Keratinocyte (primary cell): ENCODE measurements around the gene TVP23C. TPM values are rescaled to one million over a fixed set of nuclear protein-coding genes. Genes with fewer than 3 reads are reported as not detected.
A peak's percentile ranks its signal among the peaks of the same experiment; 100 is the strongest.

Experiments
- DNase-seq: peaks from one replicate; pipeline ENCODE4 v3.0.0-alpha.2; 2011; ENCODE audit warnings: low read depth, missing footprints, low spot score
- FAIRE-seq: peaks from 2 replicates; lab custom pipeline; 2011; peaks lifted over from hg19 to GRCh38; lab: Jason Lieb, UNC
- H2AFZ ChIP-seq: 2 replicates; pipeline ENCODE4 v1.6.0; 2012; ENCODE audit warnings: low read length, control low read depth, inconsistent platforms; ENCODE audit not compliant: control insufficient read depth
- H3K27ac ChIP-seq: 2 replicates; pipeline ENCODE4 v1.5.1; 2011; ENCODE audit warnings: low read length; ENCODE audit not compliant: control insufficient read depth, insufficient read depth
- H3K27me3 ChIP-seq: 3 replicates; pipeline ENCODE4 v1.6.0; 2011; ENCODE audit warnings: low read length; ENCODE audit not compliant: control insufficient read depth, insufficient read depth; ENCODE audit errors: extremely low read depth
- H3K36me3 ChIP-seq, 2 experiments: 2 replicates in 1 of 2; 3 replicates in 1 of 2; pipeline ENCODE4 v1.5.1; 2011; ENCODE audit warnings: low read length in 2 of 2, mild to moderate bottlenecking in 1 of 2; ENCODE audit not compliant: control insufficient read depth in 2 of 2, insufficient read depth in 2 of 2; ENCODE audit errors: extremely low read depth in 1 of 2
- H3K4me1 ChIP-seq: 3 replicates; pipeline ENCODE4 v1.5.1; 2011; ENCODE audit warnings: low read length; ENCODE audit not compliant: control insufficient read depth, insufficient read depth; ENCODE audit errors: extremely low read depth
- H3K4me2 ChIP-seq: 3 replicates; pipeline ENCODE4 v1.6.0; 2011; ENCODE audit warnings: low read depth, low read length; ENCODE audit not compliant: control insufficient read depth, insufficient read depth; ENCODE audit errors: extremely low read depth
- H3K4me3 ChIP-seq, 3 experiments: fragments of 200-600 bp in 1 of 3; sonication (generic) in 1 of 3; 2 replicates in 2 of 3; 3 replicates in 1 of 3; pipeline ENCODE4 v1.5.1; 2011 to 2016; ENCODE audit warnings: low read length in 3 of 3, mild to moderate bottlenecking in 3 of 3, control low read depth in 2 of 3, inconsistent platforms in 1 of 3, low read depth in 1 of 3, mixed read lengths in 1 of 3, mixed run types in 1 of 3, moderate library complexity in 1 of 3; ENCODE audit not compliant: control insufficient read depth in 2 of 3, insufficient read depth in 2 of 3; ENCODE audit errors: extremely low read depth in 1 of 3
- H3K79me2 ChIP-seq: 2 replicates; pipeline ENCODE4 v1.6.0; 2012; ENCODE audit warnings: low read length; ENCODE audit not compliant: control insufficient read depth, insufficient read depth
- H3K9ac ChIP-seq: 3 replicates; pipeline ENCODE4 v1.6.0; 2011; ENCODE audit warnings: low read length; ENCODE audit not compliant: control insufficient read depth, insufficient read depth; ENCODE audit errors: extremely low read depth
- H3K9me1 ChIP-seq: 3 replicates; pipeline ENCODE4 v1.6.0; 2011; ENCODE audit warnings: low read length; ENCODE audit not compliant: control insufficient read depth, insufficient read depth; ENCODE audit errors: extremely low read depth
- H3K9me3 ChIP-seq: 2 replicates; pipeline ENCODE4 v1.5.1; 2012; ENCODE audit warnings: low read depth, low read length; ENCODE audit not compliant: control insufficient read depth
- H4K20me1 ChIP-seq: 3 replicates; pipeline ENCODE4 v1.6.0; 2011; ENCODE audit warnings: low read length; ENCODE audit not compliant: control insufficient read depth, insufficient read depth; ENCODE audit errors: extremely low read depth
- CTCF ChIP-seq, 3 experiments: IDR thresholded peaks in 1 of 3; conservative IDR thresholded peaks in 1 of 3; optimal IDR thresholded peaks in 1 of 3; 2 replicates in 2 of 3; 3 replicates in 1 of 3; pipeline versions ENCODE3 to v1.5.1; 2011; ENCODE audit warnings: low read length in 3 of 3, mild to moderate bottlenecking in 3 of 3, moderate library complexity in 2 of 3, control low read depth in 1 of 3, inconsistent platforms in 1 of 3; ENCODE audit not compliant: insufficient read depth in 2 of 3; ENCODE audit errors: extremely low read depth in 1 of 3
- EZH2 ChIP-seq: IDR thresholded peaks from one replicate; pipeline ENCODE4 v1.6.1; 2012; ENCODE audit warnings: inconsistent platforms, mild to moderate bottlenecking, low read length, moderate library complexity
- dilution Hi-C: fragments of 300-500 bp; cut with MboI; formaldehyde crosslinking; loops from one replicate; pipeline ENCODE4 v1.7.0; 2020; ENCODE audit warnings: low sequenced_read_pairs; ENCODE audit not compliant: extremely low pct_ligation_motif_present
- polyA plus RNA-seq, 5 experiments: library from polyadenylated mRNA; depleted of rRNA in 3 of 5; stranded (reverse) in 3 of 5; stranded (forward) in 1 of 5; unstranded in 1 of 5; fragments of >200 nt; gene quantifications; 1 replicate in 1 of 5; 2 replicates in 3 of 5; 3 replicates in 1 of 5; pipeline versions ENCODE4 v1.2.1 to v1.2.3, GENCODE V29; 2011 to 2012; ENCODE audit warnings: missing spikeins in 2 of 5, low read depth in 1 of 5, low replicate concordance in 1 of 5

The TVP23C gene
- polyA plus RNA-seq, 1 donor (not counting 4 experiments of a cell fraction or from before 2014, with no cell fraction given) = 5.7 TPM

- no peaks in the 10 kb centered on the region for H3K36me3 ChIP-seq
- no peak overlapping the region for H3K27ac ChIP-seq
- no peak overlapping the region for H2AFZ ChIP-seq
- FAIRE-seq = no peak
- no peak overlapping the region for H3K9ac ChIP-seq
- dilution Hi-C loops = no loop called here
- no peak for DNase-seq
- H3K79me2 ChIP-seq = no peaks in the 10 kb centered on the region
- no peaks in the 10 kb centered on the region for H4K20me1 ChIP-seq
- no peak for TF ChIP-seq CTCF (optimal IDR thresholded peaks at IDR 0.05 in 1 of 3, IDR thresholded peaks at IDR 0.05 in 1 of 3, conservative IDR thresholded peaks at IDR 0.05 in 1 of 3; ENCODE audit: extremely low read depth in 1 of 3, insufficient read depth in 2 of 3, low read length in 3 of 3)
- peaks cover 10% of the 10 kb centered on the region for H3K4me1 ChIP-seq
- no peak overlapping the region for H3K4me2 ChIP-seq
- no peak overlapping the region for H3K4me3 ChIP-seq
- no peaks in the 10 kb centered on the region for H3K27me3 ChIP-seq
- no peaks in the 10 kb centered on the region for H3K9me1 ChIP-seq
- H3K9me3 ChIP-seq = no peaks in the 10 kb centered on the region
Measured at GRCh38 chr17:15503731-15504130, 59.6 kb downstream of the TVP23C start.

GRCh38 chr17:15502369-15503112, 60.7 kb downstream of the TVP23C start:
- no peaks in the 10 kb centered on the region for H3K9me1 ChIP-seq
- no peaks in the 10 kb centered on the region for H3K36me3 ChIP-seq
- no peaks in the 10 kb centered on the region for H3K27me3 ChIP-seq
- H3K4me1 ChIP-seq = peaks cover 10% of the 10 kb centered on the region
- peak overlapping the region; percentile 31 for H3K9ac ChIP-seq
- FAIRE-seq (no peak), DNase-seq (peak; percentile 26)
- dilution Hi-C loops = no loop called here
- no peak overlapping the region for H3K4me3 ChIP-seq
- H2AFZ ChIP-seq = peak overlapping the region; percentile 78
- H3K79me2 ChIP-seq = no peaks in the 10 kb centered on the region
- TF ChIP-seq CTCF (optimal IDR thresholded peaks at IDR 0.05 in 1 of 3, IDR thresholded peaks at IDR 0.05 in 1 of 3, conservative IDR thresholded peaks at IDR 0.05 in 1 of 3; ENCODE audit: extremely low read depth in 1 of 3, insufficient read depth in 2 of 3, low read length in 3 of 3) (peak; percentile 83 to 91 (median 85)), EZH2 (no peak)
- H3K4me2 ChIP-seq = peak overlapping the region; percentile 54
- no peaks in the 10 kb centered on the region for H3K9me3 ChIP-seq
- H3K27ac ChIP-seq = no peak overlapping the region
- H4K20me1 ChIP-seq = no peaks in the 10 kb centered on the region
